H1 (cell line): ENCODE measurements around the gene SLC22A3. TPM values are rescaled to one million over a fixed set of nuclear protein-coding genes. Genes with fewer than 3 reads are reported as not detected.

Experiments used
- CTCF ChIA-PET: fragments of 300-600 bp; sonication (Branson Sonifier 250); formaldehyde crosslinking; loops from one replicate; lab custom pipeline; 2021; ENCODE audit not compliant: partially characterized antibody; lab: Charles Lee
- POLR2A ChIA-PET: fragments of 300-600 bp; sonication (Branson Sonifier 250); formaldehyde crosslinking; loops from one replicate; lab custom pipeline; 2021; ENCODE audit warnings: inconsistent platforms; ENCODE audit not compliant: partially characterized antibody; lab: Charles Lee
- DNase-seq, 2 experiments: peaks; one replicate each; pipeline versions ENCODE4 v3.0.0 to v3.0.0-alpha.2; 2010 to 2022; ENCODE audit warnings: low spot score in 2 of 2, low read depth in 1 of 2, mixed read lengths in 1 of 2
- FAIRE-seq: peaks from 2 replicates; lab custom pipeline; 2011; peaks lifted over from hg19 to GRCh38; lab: Jason Lieb, UNC
- H2AFZ ChIP-seq: 2 replicates; pipeline ENCODE4 v1.8.1; 2012; ENCODE audit warnings: low read length, inconsistent platforms
- H2AK5ac ChIP-seq: 2 replicates; pipeline ENCODE4 v1.6.1; 2013; ENCODE audit warnings: low read depth, low read length
- H2BK120ac ChIP-seq: replicated peaks from 2 replicates; pipeline ENCODE3; 2013; ENCODE audit warnings: low read depth, low read length, inconsistent platforms
- H2BK12ac ChIP-seq: 2 replicates; pipeline ENCODE4 v1.6.1; 2013; ENCODE audit warnings: low read depth, low read length
- H2BK15ac ChIP-seq: 2 replicates; pipeline ENCODE4 v1.6.1; 2013; ENCODE audit warnings: low read length
- H2BK20ac ChIP-seq: 2 replicates; pipeline ENCODE4 v1.6.1; 2013; ENCODE audit warnings: low read length
- H2BK5ac ChIP-seq: 2 replicates; pipeline ENCODE4 v1.6.1; 2013; ENCODE audit warnings: low read depth, low read length
- H3K14ac ChIP-seq: 2 replicates; pipeline ENCODE4 v1.6.1; 2013; ENCODE audit warnings: inconsistent platforms; ENCODE audit not compliant: insufficient read length
- H3K18ac ChIP-seq: 2 replicates; pipeline ENCODE4 v1.6.1; 2013; ENCODE audit warnings: low read length; ENCODE audit errors: extremely low read depth
- H3K23ac ChIP-seq: 2 replicates; pipeline ENCODE4 v1.6.1; 2013; ENCODE audit warnings: inconsistent platforms; ENCODE audit not compliant: insufficient read length
- H3K23me2 ChIP-seq: 2 replicates; pipeline ENCODE4 v1.6.1; 2013; ENCODE audit warnings: low read depth, low read length
- H3K27ac ChIP-seq: 2 replicates; pipeline ENCODE4 v1.6.1; 2011; ENCODE audit warnings: low read depth, low read length, inconsistent platforms
- H3K27me3 ChIP-seq, 4 experiments: replicated peaks in 1 of 4; 1 replicate in 1 of 4; 2 replicates in 3 of 4; pipeline versions ENCODE4 v1.6.1 to v1.8.1; 2011 to 2013; ENCODE audit warnings: low read length in 3 of 4, mild to moderate bottlenecking in 3 of 4, inconsistent platforms in 2 of 4, mixed read lengths in 2 of 4, moderate library complexity in 1 of 4; ENCODE audit not compliant: control insufficient read depth in 3 of 4, insufficient read depth in 3 of 4; ENCODE audit errors: extremely low read depth in 1 of 4
- H3K36me3 ChIP-seq, 4 experiments: 2 replicates each; pipeline versions ENCODE4 v1.6.1 to v1.8.1; 2011 to 2013; ENCODE audit warnings: mild to moderate bottlenecking in 4 of 4, low read length in 3 of 4, moderate library complexity in 2 of 4, control low read depth in 1 of 4, inconsistent platforms in 1 of 4; ENCODE audit not compliant: insufficient read depth in 4 of 4, control insufficient read depth in 2 of 4
- H3K4ac ChIP-seq: replicated peaks from 2 replicates; pipeline ENCODE3; 2013; ENCODE audit warnings: low read length, low read depth, mixed read lengths, inconsistent platforms; ENCODE audit not compliant: insufficient read length
- H3K4me1 ChIP-seq, 4 experiments: replicated peaks in 1 of 4; 1 replicate in 1 of 4; 2 replicates in 3 of 4; pipeline versions ENCODE4 v1.6.1 to v1.8.1; 2011 to 2013; ENCODE audit warnings: low read length in 3 of 4, inconsistent platforms in 2 of 4, mixed read lengths in 1 of 4; ENCODE audit not compliant: insufficient read depth in 4 of 4, control insufficient read depth in 3 of 4
- H3K4me2 ChIP-seq, 2 experiments: 2 replicates each; pipeline versions ENCODE4 v1.6.1 to v1.8.1; 2011 to 2013; ENCODE audit warnings: low read depth in 2 of 2, low read length in 2 of 2, control low read depth in 1 of 2, inconsistent platforms in 1 of 2, mild to moderate bottlenecking in 1 of 2; ENCODE audit not compliant: insufficient read depth in 1 of 2
- H3K4me3 ChIP-seq, 4 experiments: fragments of 200-600, 300-600 bp in 1 of 4; sonication (generic), shearing (Covaris generic), sonication (Bioruptor Twin) in 1 of 4; 2 replicates each; pipeline versions ENCODE4 v1.5.1 to v1.8.1; 2011 to 2016; ENCODE audit warnings: low read length in 4 of 4, low read depth in 3 of 4, control low read depth in 2 of 4, inconsistent platforms in 2 of 4, mild to moderate bottlenecking in 2 of 4, mixed read lengths in 1 of 4, moderate library complexity in 1 of 4; ENCODE audit not compliant: insufficient read depth in 2 of 4; ENCODE audit errors: extremely low read depth in 1 of 4
- H3K56ac ChIP-seq: replicated peaks from 2 replicates; pipeline ENCODE3; 2013; ENCODE audit warnings: low read depth, mild to moderate bottlenecking, mixed read lengths, low read length, inconsistent platforms; ENCODE audit not compliant: insufficient read length
- H3K79me1 ChIP-seq: 2 replicates; pipeline ENCODE4 v1.6.1; 2013; ENCODE audit warnings: low read depth, low read length, control low read depth
- H3K79me2 ChIP-seq, 2 experiments: 2 replicates each; pipeline versions ENCODE4 v1.6.1 to v1.8.1; 2012 to 2013; ENCODE audit warnings: low read length in 2 of 2, mild to moderate bottlenecking in 2 of 2, inconsistent platforms in 1 of 2; ENCODE audit not compliant: insufficient read depth in 2 of 2, control insufficient read depth in 1 of 2
- H3K9ac ChIP-seq, 4 experiments: replicated peaks in 1 of 4; 1 replicate in 1 of 4; 2 replicates in 3 of 4; pipeline versions ENCODE4 v1.6.1 to v1.8.1; 2011 to 2013; ENCODE audit warnings: low read depth in 3 of 4, low read length in 3 of 4, control low read depth in 2 of 4, mild to moderate bottlenecking in 2 of 4, moderate library complexity in 2 of 4, inconsistent platforms in 1 of 4; ENCODE audit errors: extremely low read depth in 1 of 4
- H3K9me3 ChIP-seq, 2 experiments: 2 replicates each; pipeline versions ENCODE4 v1.6.1 to v1.8.1; 2012 to 2013; ENCODE audit warnings: mild to moderate bottlenecking in 2 of 2, moderate library complexity in 2 of 2, control low read depth in 1 of 2, inconsistent platforms in 1 of 2, low read depth in 1 of 2, low read length in 1 of 2, mixed read lengths in 1 of 2; ENCODE audit not compliant: insufficient read depth in 2 of 2
- H4K20me1 ChIP-seq, 2 experiments: replicated peaks in 1 of 2; 2 replicates each; pipeline versions ENCODE3 to v1.8.1; 2011 to 2013; ENCODE audit warnings: inconsistent platforms in 2 of 2, low read length in 2 of 2, mild to moderate bottlenecking in 1 of 2; ENCODE audit not compliant: insufficient read depth in 2 of 2, control insufficient read depth in 1 of 2
- H4K5ac ChIP-seq: 2 replicates; pipeline ENCODE4 v1.6.1; 2013; ENCODE audit warnings: low read length, low read depth, mixed read lengths, inconsistent platforms; ENCODE audit not compliant: insufficient read length
- H4K8ac ChIP-seq: 2 replicates; pipeline ENCODE4 v1.8.0; 2013; ENCODE audit warnings: mild to moderate bottlenecking, moderate library complexity, low read length, inconsistent platforms; ENCODE audit not compliant: insufficient read depth; ENCODE audit errors: extremely low read depth
- H4K91ac ChIP-seq: replicated peaks from 2 replicates; pipeline ENCODE3; 2013; ENCODE audit warnings: low read length, mixed read lengths, inconsistent platforms; ENCODE audit not compliant: insufficient read length
- ATF3 ChIP-seq: IDR thresholded peaks from 2 replicates; pipeline ENCODE4 v1.6.1; 2011; ENCODE audit warnings: low read depth, mild to moderate bottlenecking, low read length; ENCODE audit not compliant: insufficient read depth
- MAFK ChIP-seq: IDR thresholded peaks from 2 replicates; pipeline ENCODE4 v1.6.1; 2012; ENCODE audit warnings: low read depth, mild to moderate bottlenecking, improper control_type of control experiment, low read length
- SIRT6 ChIP-seq: IDR thresholded peaks from one replicate; pipeline ENCODE4 v1.7.1; 2012; ENCODE audit warnings: low read length, inconsistent platforms
- SP2 ChIP-seq: IDR thresholded peaks from 2 replicates; pipeline ENCODE4 v1.6.1; 2012; ENCODE audit warnings: mild to moderate bottlenecking, low read length, inconsistent platforms
- WGBS, 2 experiments: shearing (Covaris generic) in 1 of 2; methylation state at CpG; one replicate each; pipeline versions ENCODE4 v1.1.6 to v1.1.7; 2013 to 2015; ENCODE audit warnings: low lambda C conversion rate in 2 of 2, mixed read lengths in 2 of 2, inconsistent platforms in 1 of 2, low coverage in 1 of 2, missing lambda C conversion rate in 1 of 2; ENCODE audit not compliant: insufficient replicate concordance in 2 of 2, insufficient coverage in 1 of 2, insufficient read length in 1 of 2; ENCODE audit errors: extremely low coverage in 1 of 2, missing lambda C conversion rate in 1 of 2; 5-methylcytosine and 5-hydroxymethylcytosine counted together
- polyA plus RNA-seq, 7 experiments: library from polyadenylated mRNA; depleted of rRNA in 3 of 7; stranded (reverse) in 5 of 7; unstranded in 2 of 7; fragments of >200 nt in 5 of 7; fragments of 200-250 nt in 2 of 7; gene quantifications; 1 replicate in 5 of 7; 2 replicates in 1 of 7; 4 replicates in 1 of 7; pipeline versions ENCODE4 v1.2.1 to v1.2.3, GENCODE V29; 2011 to 2013; ENCODE audit warnings: missing spikeins in 2 of 7, mixed read lengths in 2 of 7
- total RNA-seq: library from RNA; stranded (reverse); fragmentation: NEBNext Ultra II Directional; extraction: Animal tissue kit (Norgen Biotek cat#: 25700); gene quantifications from 2 replicates; pipeline ENCODE4 v1.2.1, GENCODE V29; 2021

The SLC22A3 gene
- total and polyA plus RNA-seq, 2 of the 8 experiments (the other 6 are each of a cell fraction or from before 2014, with no cell fraction given), result 1.0 to 2.9 TPM

- no peaks in the 10 kb centered on the region for H3K9me3 ChIP-seq
- 92% methylated on average over 5 of the region's 5 CpGs; no CpG with 5 or more reads in 1 of the 2 experiments for WGBS, 2 experiments
- CTCF ChIA-PET, result interaction anchor here (0.6 kb wide), 1 partner anchor 34 kb away, joined by 3 read pairs; no protein-coding TSS in a partner anchor
These were observed 17.0 kb upstream of the SLC22A3 start for GRCh38 chr6:160331204-160331603.

More at GRCh38 chr6:160331204-160331603, 17.0 kb upstream of the SLC22A3 start:
- Histone ChIP-seq H4K20me1 (no peaks in the 10 kb centered on the region), H2BK120ac (no peak overlapping the region), H3K18ac (no peak overlapping the region), H2BK12ac (no peak overlapping the region), H3K23ac (no peak overlapping the region), H2BK5ac (no peak overlapping the region), H3K9ac (no peak overlapping the region), H4K5ac (no peak overlapping the region), H2BK15ac (no peak overlapping the region), H3K79me1 (no peaks in the 10 kb centered on the region), H3K4me3 (no peak overlapping the region), H3K4me2 (no peak overlapping the region), H3K27ac (no peak overlapping the region), H3K4me1 (no peaks in the 10 kb centered on the region), H3K56ac (no peak overlapping the region), H3K4ac (no peak overlapping the region), H3K36me3 (no peaks in the 10 kb centered on the region), H4K91ac (no peak overlapping the region), H2AK5ac (no peak overlapping the region), H2AFZ (no peak overlapping the region), H3K14ac (no peak overlapping the region), H3K79me2 (no peaks in the 10 kb centered on the region), H3K23me2 (no peaks in the 10 kb centered on the region), H2BK20ac (no peak overlapping the region), H3K27me3 (no peaks in the 10 kb centered on the region), H4K8ac (no peak overlapping the region)
- POLR2A ChIA-PET, result no interaction called here
- no peak for FAIRE-seq
- DNase-seq, result no peak
- TF ChIP-seq SP2 (no peak), MAFK (no peak), ATF3 (no peak), SIRT6 (no peak)
